Adrenal gland (tissue), 12 donors: ENCODE measurements around the gene SCN2A. TPM values are rescaled to one million over a fixed set of nuclear protein-coding genes. Genes with fewer than 3 reads are reported as not detected.
A peak's percentile ranks its signal among the peaks of the same experiment; 100 is the strongest.

ENCODE experiments used
- DNase-seq, 7 donors: peaks; one replicate each; pipeline ENCODE4 v3.0.0-alpha.2; 2019 to 2020
- H3K27ac ChIP-seq, 5 donors: fragments of 200-600 bp; sonication (generic) in 4 of 5; 1 replicate in 3 of 5; 2 replicates in 2 of 5; pipeline versions ENCODE4 v1.5.1 to v1.8.0; 2016 to 2020; ENCODE audit warnings: mild to moderate bottlenecking in 1 of 5
- H3K27me3 ChIP-seq: fragments of 200-600 bp; 2 replicates; pipeline ENCODE4 v1.8.0; 2021
- H3K36me3 ChIP-seq, 2 donors: fragments of 200-600 bp; replicated peaks in 1 of 2; 1 replicate in 1 of 2; 2 replicates in 1 of 2; pipeline versions ENCODE4 v1.5.1 to v1.8.0; 2018 to 2022
- H3K4me1 ChIP-seq, 2 donors: fragments of 200-600 bp; replicated peaks in 1 of 2; 1 replicate in 1 of 2; 2 replicates in 1 of 2; pipeline versions ENCODE4 v1.5.1 to v1.8.0; 2018 to 2021
- H3K4me3 ChIP-seq, 4 donors: fragments of 200-600 bp; sonication (generic) in 3 of 4; one replicate each; pipeline ENCODE4 v1.5.1; 2016 to 2018
- H3K9me3 ChIP-seq, 3 donors: fragments of 200-600 bp; sonication (generic) in 1 of 3; replicated peaks in 1 of 3; 1 replicate in 2 of 3; 2 replicates in 1 of 3; pipeline versions ENCODE4 v1.5.1 to v1.8.0; 2016 to 2021
- CTCF ChIP-seq, 6 experiments: fragments of 450-650 bp in 4 of 6; fragments of 200-600 bp in 2 of 6; sonication (generic) in 1 of 6; IDR thresholded peaks; 1 replicate in 5 of 6; 2 replicates in 1 of 6; pipeline versions ENCODE4 v1.5.1 to v1.8.0; 2016 to 2021; ENCODE audit warnings: antibody characterized with exemption in 6 of 6, mild to moderate bottlenecking in 2 of 6, moderate library complexity in 1 of 6
- POLR2A ChIP-seq, 2 donors: fragments of 450-650 bp; IDR thresholded peaks; one replicate each; pipeline ENCODE4 v1.6.1; 2017; ENCODE audit warnings: antibody characterized with exemption in 2 of 2, mild to moderate bottlenecking in 2 of 2, moderate library complexity in 1 of 2
- WGBS, 4 donors: extraction: QIAGEN DNeasy Blood & Tissue Kit in 2 of 4; methylation state at CpG; one replicate each; pipeline versions ENCODE4 v1.1.5 to v1.1.7; 2013 to 2017; 5-methylcytosine and 5-hydroxymethylcytosine counted together
- intact Hi-C, 2 donors: fragments of 100-400 bp; cut with DNase I; formaldehyde crosslinking; loops; one replicate each; pipeline versions ENCODE4 v1.14.1 to v1.15.0; 2022 to 2023
- polyA plus RNA-seq, 3 donors: library from polyadenylated mRNA; stranded (reverse); fragments of 200-250 nt in 2 of 3; fragments of 350-450 nt in 1 of 3; fragmentation: Illumina TruSeq in 1 of 3; extraction: RNeasy Lipid Tissue Mini Kit (QIAGEN cat#74804) in 1 of 3; gene quantifications; one replicate each; pipeline ENCODE4 v1.2.3, GENCODE V29; 2013 to 2014
- total RNA-seq, 9 donors: library from RNA; depleted of rRNA in 4 of 9; stranded (reverse); fragments of >200 nt in 4 of 9; fragments of 120-200 nt in 1 of 9; fragmentation: NEBNext Ultra II Directional in 1 of 9; extraction: Animal tissue kit (Norgen Biotek cat#: 25700) in 1 of 9; gene quantifications; one replicate each; pipeline versions ENCODE4 v1.1.0 to v1.2.4, GENCODE V29; 2013 to 2023
- donor health status: healthy with polysubstance abuse.
- donor health status: Bipolar disorder and iron deficiency.
- donor health status: DM: yes; HTN: yes; CAD: no.
- donor health status: DM: no; HTN: no; CAD: no.
- donor health status: DM: no; HTN: no; CAD: no.
- donor health status: DM: yes; HTN: yes; CAD: no.

The SCN2A gene
- total and polyA plus RNA-seq, 12 donors: 0.34 to 3.5 (median 1.1) TPM

- WGBS, 4 donors: 74 to 79% (median 76%) methylated on average over 2 of the region's 2 CpGs
- intact Hi-C loops: no loop called here
- Histone ChIP-seq H3K9me3 (no peaks in the 10 kb centered on the region), H3K36me3 (no peaks in the 10 kb centered on the region), H3K4me1 (peaks cover 0 to 2% of the 10 kb centered on the region in 2 donors), H3K27ac (no peak overlapping the region), H3K27me3 (no peaks in the 10 kb centered on the region), H3K4me3 (no peak overlapping the region)
- no peak for DNase-seq
- TF ChIP-seq POLR2A (IDR thresholded peaks at IDR 0.05) (no peak), CTCF (IDR thresholded peaks at IDR 0.05) (no peak)
Measured at GRCh38 chr2:165268754-165269153, 29.5 kb downstream of the SCN2A start.

DNA sequence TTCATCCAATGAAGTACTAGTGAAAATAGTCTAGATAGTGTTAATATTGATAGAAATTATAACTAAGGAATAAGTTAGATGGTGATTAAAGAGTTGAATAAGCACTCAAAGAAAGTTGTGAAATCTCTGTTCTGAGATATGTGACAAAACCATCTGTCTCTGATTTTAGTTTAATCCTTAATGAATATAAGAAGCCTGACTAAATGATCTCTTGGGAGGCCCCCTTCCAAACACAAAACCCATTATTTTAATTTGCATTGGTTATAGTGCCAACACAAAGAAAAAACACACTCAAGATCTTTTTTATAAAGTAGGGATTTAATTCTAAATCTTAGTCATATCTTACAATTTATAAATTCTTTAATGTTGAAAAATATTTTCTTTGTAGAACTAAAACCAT is 34.0 kb downstream of the SCN2A start:
- no peaks in the 10 kb centered on the region for H3K27me3 ChIP-seq
- TF ChIP-seq POLR2A (IDR thresholded peaks at IDR 0.05) (no peak), CTCF (IDR thresholded peaks at IDR 0.05) (no peak)
- no peak overlapping the region for H3K27ac ChIP-seq
- H3K4me3 ChIP-seq: no peak overlapping the region
- H3K36me3 ChIP-seq: no peaks in the 10 kb centered on the region
- no peaks in the 10 kb centered on the region for H3K9me3 ChIP-seq
- H3K4me1 ChIP-seq: peaks cover 4 to 8% of the 10 kb centered on the region in 2 donors
- intact Hi-C loops: no loop called here
- no peak for DNase-seq

GRCh38 chr2:165274698-165275097 is 35.5 kb downstream of the SCN2A start:
- Histone ChIP-seq H3K4me1 (peaks cover 4 to 8% of the 10 kb centered on the region in 2 donors), H3K9me3 (no peaks in the 10 kb centered on the region), H3K4me3 (no peak overlapping the region), H3K27me3 (no peaks in the 10 kb centered on the region), H3K27ac (peak overlapping the region in 2 of 5 donors; percentile 8 to 27), H3K36me3 (no peaks in the 10 kb centered on the region)
- intact Hi-C loops: no loop called here
- TF ChIP-seq CTCF (IDR thresholded peaks at IDR 0.05) (no peak), POLR2A (IDR thresholded peaks at IDR 0.05) (no peak)
- DNase-seq: peak; percentile 70 to 86 (median 81)
- 21 to 34% (median 29%) methylated on average over 5 of the region's 5 CpGs for WGBS, 4 donors

DNA sequence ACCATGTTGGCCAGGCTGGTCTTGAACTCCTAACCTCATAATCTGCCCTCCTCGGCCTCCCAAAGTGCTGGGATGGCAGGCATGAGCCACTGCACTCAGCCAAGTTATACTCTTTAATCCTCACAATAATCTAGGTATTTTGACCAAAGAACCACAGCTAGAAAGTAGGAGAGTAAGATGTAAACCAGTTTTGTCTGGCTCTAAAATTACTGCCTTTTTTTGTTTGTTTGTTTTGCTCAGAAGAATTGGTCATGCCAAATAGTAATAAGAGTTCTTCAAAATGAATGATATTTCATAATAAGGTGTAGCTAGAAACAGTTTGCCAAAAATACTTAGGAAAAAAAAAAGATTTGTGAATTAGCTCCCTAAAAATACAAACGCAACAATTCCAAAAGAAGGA is 36.7 kb downstream of the SCN2A start:
- 89 to 97% (median 90%) methylated on average over 2 of the region's 2 CpGs for WGBS, 4 donors
- intact Hi-C loops: no loop called here
- Histone ChIP-seq H3K27me3 (no peaks in the 10 kb centered on the region), H3K4me1 (peaks cover 4 to 8% of the 10 kb centered on the region in 2 donors), H3K27ac (no peak overlapping the region), H3K36me3 (no peaks in the 10 kb centered on the region), H3K4me3 (no peak overlapping the region), H3K9me3 (no peaks in the 10 kb centered on the region)
- TF ChIP-seq POLR2A (IDR thresholded peaks at IDR 0.05) (no peak), CTCF (IDR thresholded peaks at IDR 0.05) (no peak)
- DNase-seq: no peak
